GM23248 (cell line): Measurements from ENCODE around the gene IL17RE.

Source experiments
- EZH2 ChIP-seq: fragments of 200-600 bp; sonication (generic); IDR thresholded peaks from 2 replicates; pipeline ENCODE4 v1.6.1; 2018; ENCODE audit warnings: antibody characterized with exemption, mild to moderate bottlenecking; ENCODE audit not compliant: insufficient read depth, poor library complexity, severe bottlenecking
- EZH2phosphoT487 ChIP-seq: fragments of 200-600 bp; sonication (generic); IDR thresholded peaks from 2 replicates; pipeline ENCODE4 v1.6.1; 2018; ENCODE audit warnings: antibody characterized with exemption, moderate library complexity, mild to moderate bottlenecking, low read depth; ENCODE audit not compliant: insufficient read depth

DNA sequence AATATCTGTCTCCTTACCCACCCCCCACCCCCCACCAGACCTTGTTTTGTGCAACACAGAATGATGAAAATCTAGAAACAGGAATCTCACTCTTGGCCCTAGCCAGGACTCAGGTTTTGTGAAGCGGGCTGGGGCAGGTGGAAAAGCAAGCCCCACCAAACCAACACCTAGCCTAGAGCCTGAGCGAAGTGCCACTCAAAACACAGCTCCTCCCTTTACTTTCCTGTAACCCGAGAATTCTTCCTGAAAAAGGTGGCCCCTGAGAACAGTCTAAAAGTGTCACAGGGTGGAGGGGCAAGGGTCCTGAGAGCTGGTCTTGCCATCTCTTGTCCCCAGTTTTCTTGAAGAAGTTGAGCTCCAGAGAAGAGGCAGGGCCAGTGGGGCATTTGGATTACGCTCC, 41.4 kb upstream of the IL17RE start:
- TF ChIP-seq EZH2 (no peak), EZH2phosphoT487 (no peak)
